Peyer's patch (tissue), 4 donors: ENCODE measurements around the gene SYT7.

Experiments used
- CTCF ChIP-seq, 6 experiments: fragments of 450-650 bp in 4 of 6; fragments of 200-600 bp in 2 of 6; sonication (generic) in 1 of 6; IDR thresholded peaks; one replicate each; pipeline ENCODE4 v1.5.1; 2017 to 2019; ENCODE audit warnings: antibody characterized with exemption in 6 of 6, mild to moderate bottlenecking in 3 of 6, moderate library complexity in 1 of 6
- POLR2A ChIP-seq, 2 donors: fragments of 450-650 bp; IDR thresholded peaks; one replicate each; pipeline ENCODE4 v1.5.1; 2017; ENCODE audit warnings: antibody characterized with exemption in 2 of 2, mild to moderate bottlenecking in 2 of 2, moderate library complexity in 2 of 2

GRCh38 chr11:61486011-61486620 is 94.8 kb downstream of the SYT7 start:
- no peak for TF ChIP-seq CTCF (IDR thresholded peaks at IDR 0.05)
- TF ChIP-seq POLR2A (IDR thresholded peaks at IDR 0.05), result no peak
